Measurements from ENCODE around the gene SCARF2.

SCARF2 gene

DNA sequence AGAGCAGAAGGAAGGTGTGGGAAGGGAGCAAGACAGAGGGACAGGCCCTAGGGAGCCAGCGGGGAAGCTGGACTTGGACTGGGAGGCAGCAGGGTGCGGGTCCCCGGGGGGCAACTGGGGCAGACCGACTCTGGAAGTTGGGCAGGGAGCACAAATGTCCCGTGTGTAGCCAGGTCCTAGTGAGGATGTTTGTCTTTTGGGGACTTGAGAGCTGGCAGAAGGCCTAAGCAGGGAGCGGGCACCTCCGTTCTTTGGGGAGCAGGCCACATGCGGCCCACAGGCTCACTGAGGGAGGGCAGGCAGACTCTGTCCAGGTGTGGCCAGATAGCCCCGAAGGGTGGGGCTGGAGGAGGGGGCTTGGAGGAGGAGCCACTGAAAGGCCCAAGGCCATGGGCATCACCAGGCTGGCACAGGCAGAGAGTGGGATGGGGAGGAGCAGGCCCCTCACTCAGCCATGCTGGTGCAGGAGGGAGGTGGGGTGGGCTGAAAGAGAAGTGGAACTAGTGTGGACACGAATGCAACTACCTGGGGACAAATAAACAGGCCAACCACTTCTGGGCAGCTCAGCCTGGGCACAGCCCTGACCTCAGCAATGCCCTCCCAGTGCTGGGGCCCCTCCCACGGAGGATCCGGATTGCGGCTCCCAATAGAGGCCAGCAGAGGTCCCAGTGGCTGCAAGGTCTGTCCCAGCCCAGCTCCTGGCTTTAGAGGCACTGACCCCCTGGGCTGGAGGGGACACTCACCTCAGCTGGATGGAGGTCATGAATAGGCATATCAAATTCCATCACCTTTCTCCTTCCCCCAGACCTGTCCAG, 1.3 kb upstream of the SCARF2 start:
- no peak for DNase-seq

DNA sequence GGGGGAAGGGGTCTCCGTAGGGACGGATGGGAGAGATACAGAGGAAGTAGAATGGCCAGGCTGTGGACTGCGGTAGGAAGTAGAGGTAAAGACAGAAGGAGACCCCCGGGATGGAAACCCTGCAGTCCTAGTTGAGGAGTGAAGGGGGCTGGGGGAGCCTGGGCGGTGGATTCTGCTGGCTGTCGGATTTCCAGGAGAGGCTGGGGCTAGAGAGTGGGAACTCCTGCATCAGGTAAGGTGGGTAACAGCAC, 727 bp upstream of the SCARF2 start:
- no peak for DNase-seq

DNA sequence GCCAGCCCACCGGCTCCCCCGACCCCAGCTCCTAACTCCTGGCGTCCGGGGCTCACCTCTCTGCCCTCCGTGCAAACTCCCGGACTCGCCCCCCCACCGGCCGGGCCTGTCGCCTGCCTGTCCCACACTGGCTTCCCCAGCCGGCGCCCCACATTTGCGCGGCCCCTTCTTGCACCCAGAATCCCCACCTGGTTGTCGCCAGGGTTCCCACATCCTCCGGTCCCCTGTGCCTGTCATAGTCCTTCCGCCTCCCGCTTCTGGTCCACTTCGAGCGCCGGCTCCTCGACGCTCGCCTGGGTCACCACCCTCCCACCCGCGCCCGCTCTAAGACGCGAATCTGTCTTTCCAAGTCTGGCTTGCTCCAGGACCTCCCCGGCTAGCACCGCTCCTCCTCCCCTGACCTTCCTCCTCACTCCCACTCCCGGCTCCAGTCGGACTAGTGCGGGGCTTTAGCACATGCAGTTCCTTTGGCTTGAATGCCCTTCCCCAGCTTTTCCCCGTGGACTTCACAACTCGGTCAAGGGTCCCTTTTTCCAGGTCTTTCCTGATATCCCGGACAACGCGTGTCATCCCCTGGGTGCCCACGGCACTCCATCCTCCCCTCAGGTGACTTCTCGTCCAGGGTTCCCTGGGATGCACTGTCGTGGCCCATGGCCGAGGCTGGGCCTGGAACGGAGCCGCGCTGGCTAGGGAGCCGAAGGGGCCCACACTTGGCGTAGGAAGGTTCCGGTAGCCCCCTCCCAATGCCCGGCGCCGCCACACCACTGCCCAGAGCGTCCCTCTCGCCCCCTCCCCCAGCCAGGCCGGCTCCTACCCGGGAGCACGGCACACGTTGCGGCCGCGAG, 635 bp downstream of the SCARF2 start:
- no peak for DNase-seq

DNA sequence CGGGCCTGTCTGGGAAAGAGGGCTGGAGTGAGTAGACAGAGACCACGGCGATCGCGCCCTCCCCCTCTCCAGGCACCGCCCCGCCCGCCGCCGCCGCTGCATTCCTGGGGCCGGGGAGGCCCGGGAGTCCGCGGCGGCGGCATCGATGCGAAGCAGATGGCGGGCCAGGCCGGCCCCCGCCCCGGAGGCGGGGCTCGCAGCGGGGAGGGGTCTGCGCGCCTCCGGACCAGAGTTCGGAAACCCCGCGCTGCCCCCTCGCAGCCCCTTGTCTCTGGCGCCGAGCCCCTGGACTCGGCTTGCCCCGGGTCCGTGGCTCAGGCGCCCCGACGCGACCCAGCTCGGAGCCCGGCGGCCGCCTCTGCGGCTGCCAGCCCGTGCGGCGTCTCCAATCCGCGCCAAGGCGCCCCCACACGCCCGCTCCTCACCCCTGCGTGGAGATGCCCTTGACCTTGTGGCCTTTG, 1.3 kb downstream of the SCARF2 start:
- DNase-seq: no peak

DNA sequence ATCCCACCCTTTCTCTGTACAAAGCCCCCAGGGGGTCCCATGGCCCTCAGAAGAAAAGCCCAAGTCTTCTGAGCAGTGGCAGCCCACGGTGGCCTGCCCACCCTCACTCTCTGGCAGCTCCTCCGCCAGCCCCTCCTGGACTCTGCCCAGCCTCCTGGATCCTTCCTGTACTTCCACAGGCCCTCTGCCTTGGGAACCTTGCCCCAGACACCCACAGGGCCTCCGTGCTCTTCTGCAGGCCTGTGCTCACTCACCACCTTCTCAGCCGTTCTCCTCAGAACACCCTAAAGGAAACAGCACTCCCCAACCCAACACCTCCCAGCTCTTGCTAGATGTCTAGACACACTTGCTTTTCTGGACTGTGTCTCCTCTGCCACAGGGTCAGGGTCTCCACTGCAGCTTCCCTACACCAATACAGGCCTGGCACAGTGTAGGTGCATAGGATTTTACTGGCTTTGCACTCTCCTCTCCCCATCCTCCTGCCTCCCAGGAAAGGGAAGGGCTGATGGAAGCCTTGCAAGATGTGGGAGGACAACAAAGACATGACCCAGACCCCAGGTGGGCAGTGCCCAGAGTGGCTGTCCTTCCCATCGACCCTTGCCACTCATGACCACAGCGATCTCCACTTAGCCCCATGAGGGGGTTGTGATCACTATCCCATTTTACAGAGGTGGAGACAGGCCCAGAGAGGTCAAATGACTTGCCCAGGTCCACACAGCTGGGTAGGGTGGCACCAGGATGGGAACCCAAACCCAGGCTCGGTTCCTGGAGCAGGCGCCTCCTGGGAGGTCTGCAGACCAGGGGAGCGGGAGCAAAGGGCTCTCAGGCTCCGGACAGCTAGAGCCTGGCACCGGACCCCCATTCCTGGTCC, 2.0 kb downstream of the SCARF2 start:
- no peak for DNase-seq

DNA sequence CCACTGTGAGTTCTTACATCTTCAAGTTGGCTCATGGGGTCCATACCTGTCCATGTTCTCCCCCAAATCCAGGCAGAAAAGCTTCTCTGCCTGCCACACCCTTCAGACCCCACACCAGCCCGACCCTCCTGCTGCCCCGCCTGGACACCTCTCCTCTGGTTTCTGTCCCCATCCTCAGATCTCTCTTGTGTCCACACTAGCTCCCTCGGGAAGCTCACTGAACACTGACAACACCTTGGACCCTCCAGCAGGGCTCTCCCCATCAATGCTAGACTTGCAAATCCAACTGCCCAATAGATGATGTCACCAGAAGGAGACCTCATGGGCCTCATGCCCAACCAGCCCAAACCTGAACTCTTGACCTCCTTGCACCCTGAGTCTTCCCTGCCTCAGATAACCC, 2.9 kb downstream of the SCARF2 start:
- no peak for DNase-seq

DNA sequence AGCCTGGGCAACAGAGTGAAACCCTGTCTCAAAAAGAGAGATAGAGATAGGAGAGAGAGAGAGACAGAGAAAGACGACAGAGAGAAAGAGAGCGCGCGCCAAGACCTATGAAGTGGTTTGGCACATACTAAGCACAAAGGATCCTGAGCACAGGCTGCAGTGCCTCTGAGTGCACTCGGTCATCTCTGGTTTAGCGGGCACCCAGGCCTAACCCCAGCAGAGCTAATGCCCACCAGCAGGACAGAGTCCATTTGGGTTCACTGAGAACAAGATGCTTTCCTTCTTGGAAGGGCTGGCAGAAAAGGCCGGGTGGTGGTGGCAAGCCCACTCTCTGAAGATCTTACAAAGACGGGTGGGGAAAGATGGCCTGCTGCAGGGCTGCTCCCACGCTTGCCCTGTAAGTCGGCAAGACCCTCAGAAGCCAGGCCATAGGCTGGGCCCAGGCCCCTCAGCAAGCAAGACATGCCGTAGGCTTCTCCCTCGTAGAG, 3.3 kb downstream of the SCARF2 start:
- no peak for DNase-seq

DNA sequence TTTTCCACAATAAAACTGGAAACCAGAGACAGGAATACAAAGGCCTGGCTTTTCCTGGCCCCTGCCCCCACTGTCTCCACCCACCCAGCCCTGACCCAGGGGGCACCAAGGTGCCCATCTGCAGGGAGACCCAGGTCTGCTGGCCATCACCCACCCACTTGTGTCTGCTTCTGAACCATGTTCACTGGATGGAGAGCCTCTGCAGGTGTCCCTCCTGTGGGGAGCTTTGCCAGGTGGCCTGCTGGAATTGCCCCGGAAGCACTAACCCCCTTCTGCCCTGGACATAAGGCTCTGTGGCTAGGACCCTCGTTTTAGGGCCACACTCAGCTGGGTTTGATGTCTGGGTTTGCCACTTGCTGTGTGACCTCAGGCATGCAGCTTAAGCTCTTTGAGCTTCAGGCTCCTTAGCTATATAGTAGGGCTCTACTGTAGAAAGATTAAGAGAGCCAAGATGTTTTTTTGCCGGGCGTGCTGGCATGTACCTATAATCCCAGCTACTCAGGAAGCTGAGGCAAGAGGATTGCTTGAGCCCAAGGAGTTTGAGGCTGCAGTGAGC, 3.9 kb downstream of the SCARF2 start:
- no peak for DNase-seq

DNA sequence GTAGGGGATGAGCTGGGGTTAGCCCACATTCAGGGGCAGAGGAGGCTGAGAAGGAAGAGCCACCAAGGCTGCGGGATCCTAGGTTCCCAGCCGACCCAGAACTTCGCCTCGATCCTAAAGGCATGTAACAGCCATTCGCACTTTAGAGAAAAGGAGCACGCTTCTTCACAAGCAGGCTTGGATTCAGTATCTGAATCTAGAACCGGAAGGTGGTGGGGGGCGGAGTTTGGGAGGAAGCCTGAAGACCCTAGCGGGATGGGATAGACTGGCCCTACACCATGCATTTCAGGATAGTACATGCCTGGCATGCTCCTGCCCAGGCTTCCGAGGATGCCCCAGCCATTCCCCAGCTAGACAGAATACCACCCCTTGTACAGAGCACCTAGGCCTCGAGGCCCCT, 4.4 kb downstream of the SCARF2 start:
- no peak for DNase-seq

DNA sequence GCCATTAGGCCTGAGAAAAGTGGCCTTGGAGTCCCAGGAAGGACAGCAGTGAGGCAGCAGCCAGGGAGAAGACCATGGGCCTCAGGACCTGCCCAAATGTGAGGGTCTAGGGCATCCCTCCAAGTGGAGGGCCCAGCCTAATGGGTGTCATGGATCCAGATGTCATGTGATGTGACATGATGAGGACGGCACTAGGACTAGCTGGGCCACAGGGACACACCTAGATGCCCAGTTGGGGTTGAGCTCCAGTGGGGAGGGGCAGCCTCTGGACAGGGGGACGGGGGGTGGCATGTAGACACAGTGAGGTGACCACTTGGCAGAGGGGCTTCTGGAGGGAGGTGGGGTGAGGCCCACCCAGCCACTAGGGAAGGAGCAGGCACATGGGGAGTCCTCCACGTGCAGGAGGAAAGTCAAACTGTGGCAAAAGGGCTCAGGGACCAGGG, 5.4 kb downstream of the SCARF2 start:
- no peak for DNase-seq

DNA sequence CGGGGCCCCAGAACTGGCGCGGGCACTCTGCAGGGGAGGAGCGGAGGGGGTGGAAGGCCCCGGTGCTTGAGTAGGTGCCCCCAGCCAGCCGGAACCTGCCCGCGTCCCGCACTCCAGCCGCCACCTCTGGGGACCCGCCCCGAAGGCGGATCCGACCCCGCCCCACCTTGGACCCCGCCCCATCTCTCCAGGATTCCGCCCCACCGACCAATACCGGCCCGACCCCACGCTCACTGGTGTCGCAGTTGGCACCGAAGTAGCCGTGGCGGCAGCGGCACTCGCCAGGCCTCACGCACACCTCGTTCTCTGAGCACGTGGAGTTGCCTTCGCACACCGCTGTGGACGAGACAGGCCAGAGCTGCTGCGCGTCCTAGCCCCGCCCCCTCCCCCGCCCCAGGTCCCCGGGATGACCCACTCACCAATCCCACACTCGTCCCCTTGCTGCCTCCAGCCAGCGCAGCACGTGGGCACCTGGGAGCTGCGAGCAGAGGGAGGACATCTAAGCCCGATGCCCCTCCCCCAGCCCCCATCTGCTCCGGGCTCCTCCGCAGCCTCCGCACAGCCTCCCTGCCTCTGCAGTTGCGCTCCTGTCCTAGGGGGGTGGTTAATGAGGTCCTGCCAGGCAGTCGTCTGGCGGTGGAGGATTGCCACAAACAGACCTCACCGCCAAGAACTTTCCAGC, 6.0 kb downstream of the SCARF2 start:
- no peak for DNase-seq

DNA sequence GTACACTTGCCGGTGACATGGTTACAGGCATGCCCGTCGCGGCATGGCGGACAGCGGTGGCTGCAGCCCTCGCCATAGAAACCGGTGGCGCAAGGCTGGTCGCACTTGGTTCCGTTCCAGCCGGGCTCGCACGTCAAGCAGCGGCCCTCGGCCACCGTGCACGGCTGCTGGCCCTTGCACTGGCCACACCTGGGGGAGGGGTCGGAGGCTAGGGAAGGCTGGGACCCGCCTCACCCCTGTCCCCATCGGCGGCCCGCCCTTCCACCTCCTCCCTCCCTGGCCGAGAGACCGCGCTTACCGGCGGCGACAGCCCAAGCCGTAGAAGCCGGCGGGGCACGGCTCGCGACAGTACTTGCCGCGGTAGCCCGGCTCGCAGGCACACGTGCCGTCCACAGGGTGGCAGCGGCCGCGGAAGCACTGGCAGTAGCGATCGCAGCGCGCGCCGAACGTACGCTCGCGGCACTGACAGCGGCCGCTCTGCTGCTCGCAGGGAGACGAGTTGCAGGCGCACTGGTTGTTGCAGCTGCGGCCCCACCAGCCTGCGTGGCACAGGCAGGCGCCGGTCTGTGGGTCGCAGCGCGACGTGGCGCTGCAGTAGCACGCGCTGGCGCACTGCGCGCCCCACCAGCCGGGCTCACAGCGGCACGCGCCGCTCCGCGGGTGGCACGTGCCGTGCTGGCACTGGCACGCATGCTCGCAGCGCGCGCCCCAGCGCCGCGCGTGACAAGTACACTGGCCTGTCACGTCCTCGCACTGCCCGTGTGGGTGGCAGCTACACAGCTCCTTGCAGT, 6.7 kb downstream of the SCARF2 start:
- DNase-seq: no peak

DNA sequence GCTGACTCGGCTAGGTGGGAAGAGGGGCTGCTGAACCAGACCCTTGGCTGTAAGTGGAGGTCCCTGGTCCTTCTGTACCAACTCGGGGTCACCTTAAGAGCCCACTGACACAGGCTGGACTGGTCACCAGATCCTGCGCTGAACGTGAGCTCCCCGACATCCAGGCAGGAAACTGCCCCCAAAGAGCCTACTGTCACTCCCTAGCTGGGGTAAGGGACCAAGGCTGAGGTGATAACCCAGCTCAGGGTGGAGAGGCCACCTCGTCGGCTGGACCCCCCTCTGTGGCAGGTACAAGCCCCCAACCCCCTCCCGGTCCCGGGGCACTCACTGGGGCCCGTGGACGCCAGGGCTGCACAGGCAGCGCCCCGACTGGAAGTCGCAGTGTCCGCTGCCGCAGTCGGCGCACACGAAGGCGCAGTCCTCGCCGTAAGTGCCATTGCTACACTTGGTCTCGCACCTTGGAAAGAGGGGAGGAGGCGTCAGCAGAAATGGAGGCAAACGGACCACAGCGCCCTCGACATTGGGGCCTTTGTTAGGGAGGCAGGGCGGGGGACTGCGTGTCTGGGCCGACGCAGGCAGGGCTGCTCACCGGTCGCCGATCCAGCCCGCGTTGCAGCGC, 7.4 kb downstream of the SCARF2 start:
- no peak for DNase-seq

DNA sequence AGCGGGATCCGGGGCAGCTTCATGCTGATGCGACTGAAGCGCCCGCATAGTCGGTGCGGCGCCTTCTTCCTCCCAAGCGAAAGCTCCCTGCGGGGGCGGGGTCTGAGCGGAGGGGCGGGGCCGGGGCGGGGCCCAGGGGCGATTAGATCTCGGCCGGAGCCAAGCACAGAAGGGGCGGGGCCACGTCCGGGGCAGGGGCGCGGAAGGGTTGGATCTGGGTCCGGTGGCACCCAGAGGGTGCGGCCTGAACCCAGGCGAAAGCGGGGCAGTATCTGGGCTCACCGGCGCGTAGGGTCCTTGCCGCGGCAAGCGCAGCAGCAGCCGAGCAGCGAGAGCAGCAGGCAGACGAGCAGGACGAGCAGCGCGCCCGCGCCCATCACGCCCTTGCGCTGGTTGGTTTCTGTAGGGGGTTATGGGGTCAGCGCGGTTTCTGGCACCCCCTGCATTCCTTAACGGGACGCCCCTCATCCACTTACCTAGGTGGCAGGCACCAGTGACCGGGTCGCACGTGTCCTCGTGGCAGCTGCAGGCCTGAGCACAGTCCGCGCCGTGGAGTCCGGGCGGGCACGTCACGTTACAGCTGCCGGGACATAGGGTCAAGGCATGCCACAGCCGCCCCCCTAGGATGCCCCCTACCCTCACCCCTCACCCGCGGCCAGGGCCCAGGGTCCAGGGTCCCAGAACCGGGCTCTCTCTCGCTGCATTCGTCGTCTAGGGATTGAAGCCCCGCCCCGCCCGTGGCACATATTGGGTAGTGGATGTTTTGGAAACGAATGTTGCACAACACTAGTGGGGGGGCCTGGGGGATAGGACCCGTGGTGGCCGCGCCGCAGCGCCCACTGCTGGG, 8.1 kb downstream of the SCARF2 start:
- no peak for DNase-seq

DNA sequence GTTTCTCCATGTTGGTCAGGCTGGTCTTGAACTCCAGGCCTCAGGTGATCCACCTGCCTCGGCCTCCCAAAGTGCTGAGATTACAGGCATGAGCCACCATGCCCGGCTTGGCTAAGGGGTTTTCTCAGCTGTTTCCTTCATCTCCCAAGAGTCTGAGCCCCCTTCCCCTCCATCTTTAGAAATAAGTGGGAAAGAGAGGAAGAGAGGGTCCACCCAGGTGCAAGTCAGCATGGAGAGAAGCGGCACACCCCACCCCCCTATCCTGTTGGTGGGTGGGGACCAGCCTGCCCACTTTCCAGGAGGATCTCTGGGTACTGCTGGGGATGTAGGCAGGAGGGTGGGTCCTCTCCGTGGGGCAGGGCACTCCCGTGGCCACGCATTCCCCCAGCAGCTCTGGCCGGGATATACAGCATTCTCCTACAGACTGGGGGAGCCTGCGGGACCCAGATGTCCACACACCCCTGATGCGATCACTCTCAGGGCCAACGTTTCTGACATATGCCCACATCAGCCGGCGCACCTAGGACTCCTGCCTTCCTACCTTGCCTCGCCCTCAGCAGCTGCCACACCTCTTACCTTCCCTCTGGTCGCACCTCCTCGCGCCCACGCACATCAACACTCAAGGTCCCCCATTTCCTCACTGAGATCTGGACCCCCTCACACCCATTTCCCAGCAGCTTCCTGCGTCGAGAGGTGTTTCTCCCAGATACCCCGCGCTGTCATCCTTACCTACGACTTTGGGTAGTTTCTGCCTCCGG, 8.9 kb downstream of the SCARF2 start:
- no peak for DNase-seq

DNA sequence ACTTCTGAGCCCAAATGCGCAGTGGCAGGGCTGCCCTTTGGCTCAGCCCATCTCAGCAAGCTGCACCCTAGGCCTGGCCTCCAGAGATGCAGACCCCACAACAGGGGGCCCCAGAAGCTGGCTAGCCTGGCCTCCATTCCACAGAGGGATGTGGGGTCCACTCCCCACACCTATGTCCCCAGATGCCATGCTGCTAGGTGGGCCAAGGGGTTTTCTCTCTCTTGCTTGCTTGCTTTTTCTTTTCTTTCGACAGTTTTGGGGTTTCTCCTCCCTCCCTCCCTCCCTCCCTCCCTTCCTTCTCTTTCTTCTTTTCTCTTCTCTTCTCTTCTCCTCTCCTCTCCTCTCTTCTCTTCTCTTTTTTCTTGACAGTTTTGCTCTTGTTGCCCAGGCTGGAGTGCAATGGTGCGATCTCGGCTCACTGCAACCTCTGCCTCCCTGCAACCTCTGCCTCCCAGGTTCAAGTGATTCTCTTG, 9.6 kb downstream of the SCARF2 start:
- DNase-seq: no peak

DNA sequence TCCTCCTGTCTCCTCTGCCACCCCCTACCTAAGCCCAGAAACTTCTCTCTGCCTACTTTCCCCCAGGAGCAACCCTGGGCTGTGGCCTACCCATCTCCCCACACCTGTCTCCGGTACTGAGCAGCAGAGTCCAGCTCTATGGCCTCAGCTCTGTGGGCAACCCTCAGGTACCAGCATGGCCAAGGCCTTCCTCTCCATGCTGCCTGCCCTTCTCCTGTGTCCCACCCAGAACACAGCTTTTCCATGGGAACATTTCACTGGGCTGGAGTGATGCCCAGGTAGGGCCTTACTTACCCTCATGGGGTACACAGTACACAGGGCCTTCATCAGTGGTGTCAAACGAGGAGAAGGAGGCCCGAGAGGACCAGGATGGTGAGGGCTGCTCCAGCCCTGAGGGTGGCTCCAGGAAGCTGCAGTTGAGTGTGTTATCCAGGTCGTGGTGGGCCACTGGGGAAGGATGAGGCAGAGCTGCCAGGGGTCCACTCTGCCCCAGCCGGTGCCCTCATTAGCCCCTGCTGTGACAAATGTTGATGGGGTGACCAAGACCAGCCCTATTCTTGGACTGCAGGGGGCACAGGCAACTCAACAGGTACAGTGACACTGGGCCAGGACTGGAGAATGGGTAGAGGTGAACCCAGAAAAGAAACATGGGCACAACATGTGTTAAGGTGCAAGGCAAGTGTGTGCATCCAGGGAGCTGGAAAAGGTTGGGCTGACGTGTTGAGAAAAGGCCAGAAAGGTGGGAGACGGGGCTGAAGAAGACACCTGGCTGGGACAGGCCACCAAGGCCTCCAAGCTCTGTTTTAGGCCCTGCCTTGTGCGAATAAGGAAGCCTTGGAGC, 10.3 kb downstream of the SCARF2 start:
- DNase-seq: no peak

DNA sequence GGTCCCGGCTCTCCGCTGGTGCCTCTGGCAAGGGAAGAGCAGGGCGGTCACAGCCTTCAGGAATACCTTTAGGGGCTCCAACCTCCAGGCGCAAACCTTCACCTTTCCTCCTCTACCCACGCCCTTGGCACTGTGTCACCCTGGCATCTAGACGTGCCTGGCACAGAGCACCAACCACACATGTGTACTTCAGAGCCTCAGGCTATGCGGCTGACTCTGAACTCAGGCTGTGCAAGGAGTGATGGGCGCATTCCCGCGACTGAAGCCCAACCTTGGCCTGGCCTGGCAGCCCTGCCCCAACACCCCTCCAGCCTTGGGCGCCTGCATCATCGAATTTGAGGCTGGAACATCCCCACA, 11.4 kb downstream of the SCARF2 start:
- no peak for DNase-seq
